ENCODE data around the gene GTPBP6. TPM values are rescaled to one million over a fixed set of nuclear protein-coding genes. Genes with fewer than 3 reads are reported as not detected.
A peak's percentile ranks its signal among the peaks of the same experiment; 100 is the strongest.

The GTPBP6 gene
- total RNA-seq, 1 experiment from 2014 or later: 41.6 TPM

GRCh38 chrX:332496-332860, 13.9 kb upstream of the GTPBP6 start (continued):
- TF ChIP-seq REST (IDR thresholded peaks at IDR 0.05; ENCODE audit: low read depth): no peak
- TF ChIP-seq TCF7L2 (IDR thresholded peaks at IDR 0.05; ENCODE audit: borderline replicate concordance, extremely low read depth, insufficient read depth, insufficient read length): no peak
- no peak for TF ChIP-seq SIN3A (IDR thresholded peaks at IDR 0.05; ENCODE audit: low read depth)

DNA sequence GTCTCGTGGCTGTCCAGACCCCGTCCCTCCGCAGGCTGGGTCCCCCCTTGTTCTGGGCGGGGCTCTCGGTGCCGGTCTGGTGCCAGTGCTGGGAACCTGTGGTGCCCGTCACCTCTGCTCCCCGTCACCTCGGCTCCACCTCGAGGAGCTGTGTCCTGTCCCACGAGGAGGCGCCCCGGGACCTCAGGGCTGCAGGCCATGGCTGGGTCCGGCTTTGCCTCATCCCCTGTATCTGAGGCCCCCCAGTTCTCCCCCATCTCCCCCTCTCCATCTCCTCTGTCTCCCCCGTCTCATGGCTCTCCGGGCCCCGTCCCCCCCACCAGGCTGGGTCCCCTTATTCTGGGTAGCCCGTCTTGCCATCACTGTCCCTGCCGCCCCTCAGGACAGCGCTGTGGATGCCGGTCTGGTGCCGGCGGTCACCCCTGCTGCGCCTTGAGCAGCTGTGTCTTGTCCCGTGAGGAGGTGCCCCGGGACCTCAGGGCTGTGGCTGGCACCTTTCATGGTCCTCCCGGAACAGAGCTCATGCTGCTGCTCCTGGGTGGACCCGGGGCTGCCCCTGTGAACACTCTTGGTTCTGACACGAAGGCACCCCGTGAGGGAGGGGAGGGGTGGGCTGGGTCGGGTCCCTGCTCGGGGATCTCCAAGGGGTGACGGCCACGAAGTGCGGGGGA, 13.4 kb upstream of the GTPBP6 start:
- no peaks in the 10 kb centered on the region for H3K27me3 ChIP-seq (ENCODE audit: insufficient read depth, low read length)
- peaks cover 5 to 13% of the 10 kb centered on the region in 2 experiments; a peak in 2 of 4 replicates for H3K4me1 ChIP-seq (ENCODE audit: control insufficient read depth in 1 of 2, insufficient read depth in 2 of 2, low read length in 2 of 2)
- no peaks in the 10 kb centered on the region for H3K9me3 ChIP-seq (ENCODE audit: control insufficient read depth in 1 of 2, insufficient read depth in 1 of 2, low read depth in 1 of 2, low read length in 2 of 2)
- ChIA-PET POLR2A (no interaction called here), CTCF (no interaction called here), RAD21 (ENCODE audit: low non-redundant PET in 1 of 2, low total read pairs in 2 of 2, uncharacterized antibody in 2 of 2, unreplicated experiment in 2 of 2) (no interaction called here)
- H2AFZ ChIP-seq (ENCODE audit: low read depth, low read length, poor library complexity, severe bottlenecking): no peak overlapping the region
- TF ChIP-seq CEBPB (IDR thresholded peaks at IDR 0.05; ENCODE audit: low read depth) (no peak), ZBTB33 (IDR thresholded peaks at IDR 0.05; ENCODE audit: extremely low read depth, insufficient replicate concordance, low read length) (no peak), YY1 (IDR thresholded peaks at IDR 0.05; ENCODE audit: extremely low read depth, insufficient replicate concordance, low read depth, low read length) (no peak), ZFX (IDR thresholded peaks at IDR 0.05) (no peak), MAX (IDR thresholded peaks at IDR 0.05) (no peak), EZH2phosphoT487 (IDR thresholded peaks at IDR 0.05; ENCODE audit: borderline replicate concordance) (no peak)
- H3K4me2 ChIP-seq (ENCODE audit: low read length): peak overlapping the region; percentile 59
- BruUV-seq (replicated peaks): no TSS peak
- no peaks in the 10 kb centered on the region for H3K36me3 ChIP-seq (ENCODE audit: control insufficient read depth in 1 of 2, insufficient read depth in 2 of 2, low read length in 2 of 2)
- H3K9me2 ChIP-seq (ENCODE audit: insufficient read depth): no peaks in the 10 kb centered on the region
- no peaks in the 10 kb centered on the region for H3K79me2 ChIP-seq (ENCODE audit: insufficient read depth, low read length)
- no peak overlapping the region for H3K27ac ChIP-seq (ENCODE audit: low read depth, low read length)
- H4K20me1 ChIP-seq (ENCODE audit: insufficient read depth): no peaks in the 10 kb centered on the region
- ATAC-seq (peak; percentile 66), DNase-seq (ENCODE audit: low read depth, low spot score) (no peak)
- H3K4me3 ChIP-seq (replicated peaks in 1 of 2; ENCODE audit: low read depth in 1 of 2, low read length in 2 of 2): no peak overlapping the region
- H3K9ac ChIP-seq (ENCODE audit: low read length): no peak overlapping the region
- intact Hi-C loops (cut with micrococcal nuclease): no loop called here

Data from HCT116 (cell line).